Activated T-helper 17 cell treated with anti-CD3 and anti-CD28 coated beads, Interleukin-2, amount 50 U/mL, for 72 hours (primary cell): ENCODE measurements around the gene AASS. TPM values are rescaled to one million over a fixed set of nuclear protein-coding genes. Genes with fewer than 3 reads are reported as not detected.
"Not testable (repeated sequence)": the region's sequence is repeated elsewhere in the genome, so short reads cannot be mapped to it uniquely, and the experiment has no call there.

Experiments used
- ATAC-seq: fragments of 150-1000 bp; cut with Tn5 transposase; replicated peaks from 2 replicates; pipeline ENCODE4 v1.10.0; 2021; ENCODE audit warnings: mild to moderate bottlenecking, moderate library complexity
- H3K27ac Mint-ChIP-seq: one replicate; pipeline ENCODE4 v1.8.0; 2022; ENCODE audit warnings: mixed read lengths
- H3K27me3 Mint-ChIP-seq: one replicate; pipeline ENCODE4 v1.8.0; 2022; ENCODE audit warnings: mixed read lengths
- H3K36me3 Mint-ChIP-seq: one replicate; pipeline ENCODE4 v1.8.0; 2022; ENCODE audit warnings: low read depth, mild to moderate bottlenecking, mixed read lengths
- H3K4me1 Mint-ChIP-seq: one replicate; pipeline ENCODE4 v1.8.0; 2022; ENCODE audit warnings: mixed read lengths
- H3K4me3 Mint-ChIP-seq: one replicate; pipeline ENCODE4 v1.8.0; 2022; ENCODE audit warnings: mild to moderate bottlenecking, mixed read lengths
- H3K9me3 Mint-ChIP-seq: one replicate; pipeline ENCODE4 v1.8.0; 2022; ENCODE audit warnings: mixed read lengths
- total RNA-seq, 2 donors: library from RNA; stranded (reverse); gene quantifications; one replicate each; pipeline ENCODE4 v1.2.3, GENCODE V29; 2022

The AASS gene
- total RNA-seq, 2 donors from 2014 or later: 2.2 to 4.4 TPM

GRCh38 chr7:122137251-122138077 is 6.6 kb downstream of the AASS start:
- H3K4me1 Mint-ChIP-seq: peaks cover 17% of the 10 kb centered on the region
- H3K9me3 Mint-ChIP-seq: no peaks in the 10 kb centered on the region
- no peaks in the 10 kb centered on the region for H3K36me3 Mint-ChIP-seq
- H3K4me3 Mint-ChIP-seq: peak overlapping the region; percentile 54
- no peak for ATAC-seq
- peak overlapping the region; percentile 6 for H3K27ac Mint-ChIP-seq
- H3K27me3 Mint-ChIP-seq: no peaks in the 10 kb centered on the region

GRCh38 chr7:122136639-122137245 is 7.3 kb downstream of the AASS start:
- Mint-ChIP-seq H3K9me3 (no peaks in the 10 kb centered on the region), H3K4me1 (peaks cover 17% of the 10 kb centered on the region)

DNA sequence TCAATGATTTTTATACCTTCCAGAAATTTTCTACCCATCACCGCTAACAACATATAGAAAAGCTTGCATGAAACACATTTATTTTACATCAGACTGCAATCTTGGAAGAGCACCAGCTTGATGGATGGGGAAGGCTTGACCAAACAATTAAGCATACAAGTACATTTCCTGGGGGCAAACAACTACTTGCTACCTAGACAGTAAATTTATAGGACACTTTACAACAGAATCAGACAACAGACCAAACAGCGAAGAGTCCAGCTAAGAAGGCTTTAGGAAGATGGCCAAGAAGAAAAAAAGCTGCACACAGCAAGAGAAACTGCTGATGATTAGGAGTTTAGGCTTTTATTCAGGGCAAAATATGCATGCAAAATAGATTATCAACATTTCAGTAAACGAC is 8.0 kb downstream of the AASS start:
- no peak for ATAC-seq
- H3K4me1 Mint-ChIP-seq: peaks cover 17% of the 10 kb centered on the region
- H3K27me3 Mint-ChIP-seq: no peaks in the 10 kb centered on the region
- H3K36me3 Mint-ChIP-seq: no peaks in the 10 kb centered on the region
- H3K4me3 Mint-ChIP-seq: no peak overlapping the region
- H3K27ac Mint-ChIP-seq: no peak overlapping the region
- no peaks in the 10 kb centered on the region for H3K9me3 Mint-ChIP-seq

More at GRCh38 chr7:122136639-122137245, 7.3 kb downstream of the AASS start:
- Mint-ChIP-seq H3K36me3 (no peaks in the 10 kb centered on the region), H3K4me3 (peak overlapping the region; percentile 54), H3K27ac (no peak overlapping the region), H3K27me3 (no peaks in the 10 kb centered on the region)
- ATAC-seq: no peak

DNA sequence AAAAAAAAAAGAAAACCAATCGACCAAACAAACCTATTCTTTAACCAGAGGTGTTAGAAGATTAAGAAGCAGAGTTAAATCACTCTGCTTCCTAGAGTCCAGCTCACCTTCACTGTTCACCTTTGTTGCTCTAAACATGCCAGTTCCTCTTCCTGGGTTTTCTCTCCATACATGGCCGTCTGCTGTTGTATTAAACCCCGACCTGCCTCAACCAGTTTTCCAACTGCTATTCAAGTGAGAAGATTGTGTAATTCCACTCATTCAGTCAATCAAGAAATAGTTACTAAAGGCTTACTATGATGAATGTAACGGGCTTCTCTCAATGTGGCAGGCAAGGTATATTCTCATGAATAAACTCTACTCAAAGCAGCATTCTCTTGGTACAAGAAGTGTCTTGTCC is 8.8 kb downstream of the AASS start:
- no peak for ATAC-seq
- no peaks in the 10 kb centered on the region for H3K9me3 Mint-ChIP-seq
- no peaks in the 10 kb centered on the region for H3K27me3 Mint-ChIP-seq
- H3K4me3 Mint-ChIP-seq: no peak overlapping the region
- H3K4me1 Mint-ChIP-seq: peaks cover 17% of the 10 kb centered on the region
- H3K36me3 Mint-ChIP-seq: no peaks in the 10 kb centered on the region
- H3K27ac Mint-ChIP-seq: no peak overlapping the region

- not testable (repeated sequence) for ATAC-seq, H3K4me3 Mint-ChIP-seq, H3K27ac Mint-ChIP-seq, H3K27me3 Mint-ChIP-seq, H3K9me3 Mint-ChIP-seq, H3K36me3 Mint-ChIP-seq
- peaks cover 17% of the 10 kb centered on the region for H3K4me1 Mint-ChIP-seq
Observed at GRCh38 chr7:122134793-122135192, 9.3 kb downstream of the AASS start.

- Mint-ChIP-seq H3K36me3 (no peaks in the 10 kb centered on the region), H3K27ac (no peak overlapping the region), H3K27me3 (no peaks in the 10 kb centered on the region), H3K4me1 (peaks cover 15% of the 10 kb centered on the region), H3K4me3 (no peak overlapping the region), H3K9me3 (no peaks in the 10 kb centered on the region)
- no peak for ATAC-seq
Observed at GRCh38 chr7:122133477-122133876, 10.6 kb downstream of the AASS start.

DNA sequence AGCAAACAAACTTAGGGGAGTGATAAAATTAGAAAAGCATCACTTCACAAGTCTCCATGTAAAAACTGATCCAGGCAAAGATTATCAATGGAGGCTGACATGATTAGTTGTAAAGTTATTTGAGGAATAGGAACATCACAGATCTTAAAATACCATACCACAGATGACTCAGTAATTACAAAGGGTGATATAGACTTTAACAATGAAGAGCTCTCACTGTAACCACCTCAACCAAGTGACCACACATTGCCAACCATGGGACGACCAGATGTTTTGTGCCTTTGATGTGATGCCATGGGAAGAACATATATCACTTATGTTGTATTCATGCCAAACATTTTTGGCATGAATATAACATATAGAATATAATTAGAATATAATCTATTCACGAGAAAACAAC is 11.7 kb downstream of the AASS start:
- H3K9me3 Mint-ChIP-seq: no peaks in the 10 kb centered on the region
- H3K36me3 Mint-ChIP-seq: no peaks in the 10 kb centered on the region
- ATAC-seq: no peak

DNA sequence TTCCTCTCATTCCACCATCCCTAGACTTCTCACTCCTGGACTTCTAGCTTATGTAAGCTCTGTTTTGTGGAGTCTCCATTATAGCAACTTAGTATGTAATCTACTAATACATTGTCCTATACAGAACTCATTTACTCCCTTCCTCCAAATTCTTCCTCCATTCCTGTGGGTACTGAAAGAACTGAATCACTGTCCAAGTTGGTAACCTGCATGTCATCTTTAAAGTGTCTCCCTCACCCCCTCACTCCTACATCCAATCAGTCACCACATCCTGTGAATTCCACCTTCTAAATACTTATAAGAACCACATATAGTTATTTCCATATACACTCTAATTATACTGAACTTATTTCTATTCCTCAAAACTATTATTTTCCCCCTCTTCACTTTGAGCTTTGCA is 20.3 kb downstream of the AASS start:
- Mint-ChIP-seq H3K9me3 (peaks cover 4% of the 10 kb centered on the region), H3K4me1 (no peaks in the 10 kb centered on the region), H3K4me3 (no peak overlapping the region), H3K27ac (no peak overlapping the region), H3K36me3 (no peaks in the 10 kb centered on the region), H3K27me3 (no peaks in the 10 kb centered on the region)
- ATAC-seq: no peak

More for the DNA sequence above, 11.7 kb downstream of the AASS start:
- Mint-ChIP-seq H3K27ac (no peak overlapping the region), H3K4me3 (no peak overlapping the region), H3K4me1 (peaks cover 7% of the 10 kb centered on the region), H3K27me3 (no peaks in the 10 kb centered on the region)

- Mint-ChIP-seq H3K4me3 (no peak overlapping the region), H3K36me3 (peaks cover 6% of the 10 kb centered on the region), H3K9me3 (no peaks in the 10 kb centered on the region), H3K27me3 (no peaks in the 10 kb centered on the region), H3K27ac (no peak overlapping the region), H3K4me1 (no peaks in the 10 kb centered on the region)
- no peak for ATAC-seq
Observed at GRCh38 chr7:122118757-122119156, 25.3 kb downstream of the AASS start.

- Mint-ChIP-seq H3K36me3 (peaks cover 42% of the 10 kb centered on the region), H3K27me3 (no peaks in the 10 kb centered on the region), H3K9me3 (peaks cover 18% of the 10 kb centered on the region), H3K4me3 (no peak overlapping the region), H3K27ac (no peak overlapping the region), H3K4me1 (no peaks in the 10 kb centered on the region)
- no peak for ATAC-seq
Observed at GRCh38 chr7:122103064-122103463, 41.0 kb downstream of the AASS start.

- Mint-ChIP-seq H3K36me3 (peaks cover 27% of the 10 kb centered on the region), H3K4me1 (no peaks in the 10 kb centered on the region), H3K27me3 (no peaks in the 10 kb centered on the region), H3K4me3 (no peak overlapping the region), H3K9me3 (peaks cover 10% of the 10 kb centered on the region), H3K27ac (no peak overlapping the region)
- ATAC-seq: no peak
Observed at GRCh38 chr7:122100021-122100420, 44.0 kb downstream of the AASS start.

- no peak overlapping the region for H3K4me3 Mint-ChIP-seq
- H3K27me3 Mint-ChIP-seq: no peaks in the 10 kb centered on the region
- no peaks in the 10 kb centered on the region for H3K9me3 Mint-ChIP-seq
- no peaks in the 10 kb centered on the region for H3K4me1 Mint-ChIP-seq
- no peak for ATAC-seq
- peaks cover 9% of the 10 kb centered on the region for H3K36me3 Mint-ChIP-seq
- H3K27ac Mint-ChIP-seq: no peak overlapping the region
Observed at GRCh38 chr7:122095642-122096041, 48.4 kb downstream of the AASS start.

DNA sequence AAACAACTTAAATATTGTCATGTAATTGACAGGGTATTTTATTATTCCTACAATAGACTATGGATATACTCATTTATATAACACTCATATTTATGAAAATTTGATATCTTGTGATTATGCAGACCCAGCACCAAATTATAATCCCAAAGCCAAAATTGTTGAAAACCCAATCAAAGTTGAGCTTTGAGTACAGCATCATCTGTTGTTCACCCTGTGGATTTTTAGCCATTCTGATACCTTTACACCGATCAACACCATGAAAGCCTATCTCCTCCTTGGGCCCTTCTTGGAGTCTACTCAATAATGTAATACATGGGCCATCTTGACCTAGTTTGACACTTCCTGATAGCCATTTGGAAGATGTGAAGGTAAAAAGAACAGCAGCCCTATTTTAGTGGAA is 49.5 kb downstream of the AASS start:
- Mint-ChIP-seq H3K9me3 (no peaks in the 10 kb centered on the region), H3K36me3 (no peaks in the 10 kb centered on the region), H3K27me3 (no peaks in the 10 kb centered on the region), H3K4me3 (no peak overlapping the region), H3K4me1 (no peaks in the 10 kb centered on the region), H3K27ac (no peak overlapping the region)
- ATAC-seq: no peak

DNA sequence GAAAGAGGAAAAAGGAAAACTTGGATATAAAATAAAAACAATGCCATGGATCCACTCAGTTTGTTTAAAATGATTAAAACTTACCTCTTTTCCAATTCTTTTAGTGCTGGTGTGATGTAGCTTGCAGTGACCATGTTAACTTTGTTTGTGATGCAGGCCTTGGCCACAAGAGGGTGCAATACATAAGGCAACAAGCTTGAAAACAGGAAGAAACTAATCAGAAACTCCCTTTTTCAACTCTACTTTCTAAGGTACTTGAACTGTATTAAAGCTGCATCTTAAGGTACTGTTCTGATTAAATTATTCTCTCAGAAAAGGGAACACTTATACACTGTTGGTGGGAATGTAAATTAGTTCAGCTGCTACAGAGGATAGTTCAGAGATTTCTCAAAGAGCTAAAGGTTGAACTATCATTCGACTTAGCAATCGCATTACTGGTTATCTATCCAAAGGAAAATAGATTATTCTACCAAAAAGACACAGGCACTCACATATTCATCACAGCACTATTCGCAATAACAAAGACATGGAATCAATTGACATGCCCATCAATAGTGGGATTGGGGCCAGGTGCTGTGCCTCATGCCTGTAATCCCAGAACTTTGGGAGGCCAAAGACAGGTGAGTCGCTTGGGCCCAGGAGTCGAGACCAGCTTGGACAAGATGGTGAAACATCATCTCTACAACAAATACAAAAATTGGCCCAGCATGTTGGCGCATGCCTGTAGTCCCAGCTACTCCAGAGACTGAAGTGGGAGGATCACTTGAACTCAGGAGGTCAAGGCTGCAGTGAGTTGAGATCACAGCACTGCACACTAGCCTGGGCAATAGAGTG is 50.9 kb downstream of the AASS start:
- H3K27ac Mint-ChIP-seq: no peak overlapping the region
- H3K27me3 Mint-ChIP-seq: no peaks in the 10 kb centered on the region
- H3K4me1 Mint-ChIP-seq: no peaks in the 10 kb centered on the region
- ATAC-seq: peak; percentile 39
- H3K4me3 Mint-ChIP-seq: no peak overlapping the region
- H3K36me3 Mint-ChIP-seq: no peaks in the 10 kb centered on the region
- H3K9me3 Mint-ChIP-seq: no peaks in the 10 kb centered on the region
